Measurements from ENCODE around the gene MT1H.
"Not testable (repeated sequence)": the region's sequence is repeated elsewhere in the genome, so short reads cannot be mapped to it uniquely, and the experiment has no call there.

Gene MT1H

GRCh38 chr16:56662357-56663354, 7.0 kb upstream of the MT1H start:
- H3K9me2 ChIP-seq (ENCODE audit: low read depth, low read length), result no peaks in the 10 kb centered on the region
- peaks cover 5% of the 10 kb centered on the region for H3K4me1 ChIP-seq (ENCODE audit: insufficient read depth, low read length, severe bottlenecking)
- no peak overlapping the region for H3K4me3 ChIP-seq (ENCODE audit: low read depth, low read length, poor library complexity, severe bottlenecking)
- no peak overlapping the region for H3K9ac ChIP-seq (ENCODE audit: low read length)
- no peaks in the 10 kb centered on the region for H3K79me2 ChIP-seq (ENCODE audit: insufficient read depth, low read length)
- no peaks in the 10 kb centered on the region for H4K20me1 ChIP-seq (ENCODE audit: insufficient read depth, low read length)
- no peak for TF ChIP-seq CTCF (IDR thresholded peaks at IDR 0.05; ENCODE audit: low read length)
- TF ChIP-seq EZH2 (IDR thresholded peaks at IDR 0.05; ENCODE audit: borderline replicate concordance, low read length), result no peak
- H3K9me3 ChIP-seq (ENCODE audit: low read length), result no peaks in the 10 kb centered on the region
- no peak overlapping the region for H3K27ac ChIP-seq (ENCODE audit: low read depth, low read length, poor library complexity, severe bottlenecking)
- H2AFZ ChIP-seq (ENCODE audit: low read length), result no peak overlapping the region
- H3K27me3 ChIP-seq (ENCODE audit: insufficient read depth, low read length), result peaks cover 6% of the 10 kb centered on the region; the same call in 1 of the 2 replicates
- H3K4me2 ChIP-seq (ENCODE audit: low read length), result no peak overlapping the region
- no peaks in the 10 kb centered on the region for H3F3A ChIP-seq (ENCODE audit: insufficient read depth, low read length)
- no peaks in the 10 kb centered on the region for H3K36me3 ChIP-seq (ENCODE audit: insufficient read depth, low read length)

- Histone ChIP-seq H3K9ac (ENCODE audit: low read length) (no peak overlapping the region), H4K20me1 (ENCODE audit: insufficient read depth, low read length) (no peaks in the 10 kb centered on the region), H3K4me1 (ENCODE audit: insufficient read depth, low read length, severe bottlenecking) (no peaks in the 10 kb centered on the region), H3F3A (ENCODE audit: insufficient read depth, low read length) (no peaks in the 10 kb centered on the region), H3K27ac (ENCODE audit: low read depth, low read length, poor library complexity, severe bottlenecking) (no peak overlapping the region), H3K79me2 (ENCODE audit: insufficient read depth, low read length) (no peaks in the 10 kb centered on the region), H3K4me2 (ENCODE audit: low read length) (no peak overlapping the region), H3K36me3 (ENCODE audit: insufficient read depth, low read length) (no peaks in the 10 kb centered on the region), H3K9me3 (ENCODE audit: low read length) (no peaks in the 10 kb centered on the region), H3K27me3 (ENCODE audit: insufficient read depth, low read length) (peaks cover 6% of the 10 kb centered on the region; the same call in 1 of the 2 replicates), H3K4me3 (ENCODE audit: low read depth, low read length, poor library complexity, severe bottlenecking) (no peak overlapping the region), H2AFZ (ENCODE audit: low read length) (no peak overlapping the region), H3K9me2 (ENCODE audit: low read depth, low read length) (no peaks in the 10 kb centered on the region)
- TF ChIP-seq EZH2 (IDR thresholded peaks at IDR 0.05; ENCODE audit: borderline replicate concordance, low read length), result no peak
Measured at GRCh38 chr16:56664506-56664905, 5.1 kb upstream of the MT1H start.

- not testable (repeated sequence) for H3K4me3 ChIP-seq (ENCODE audit: low read depth, low read length, poor library complexity, severe bottlenecking); H4K20me1 ChIP-seq (ENCODE audit: insufficient read depth, low read length); H3K27me3 ChIP-seq (ENCODE audit: insufficient read depth, low read length); H3K9me3 ChIP-seq (ENCODE audit: low read length); H3K4me2 ChIP-seq (ENCODE audit: low read length); H3K36me3 ChIP-seq (ENCODE audit: insufficient read depth, low read length); H3K9me2 ChIP-seq (ENCODE audit: low read depth, low read length); H3K79me2 ChIP-seq (ENCODE audit: insufficient read depth, low read length); H3K27ac ChIP-seq (ENCODE audit: low read depth, low read length, poor library complexity, severe bottlenecking); H3K9ac ChIP-seq (ENCODE audit: low read length); H3K4me1 ChIP-seq (ENCODE audit: insufficient read depth, low read length, severe bottlenecking); H3F3A ChIP-seq (ENCODE audit: insufficient read depth, low read length); H2AFZ ChIP-seq (ENCODE audit: low read length)
Measured at GRCh38 chr16:56665286-56666261, 4.0 kb upstream of the MT1H start.
